Kidney (tissue), 14 donors: ENCODE measurements around the gene DENND1B. TPM values are rescaled to one million over a fixed set of nuclear protein-coding genes. Genes with fewer than 3 reads are reported as not detected.

Experiments
- DNase-seq, 5 donors: peaks; one replicate each; pipeline ENCODE4 v3.0.0-alpha.2; 2013 to 2020
- FAIRE-seq: peaks from 2 replicates; lab custom pipeline; 2012; peaks lifted over from hg19 to GRCh38; lab: Jason Lieb, UNC
- H3K27ac ChIP-seq, 2 donors: one replicate each; pipeline ENCODE4 v1.7.0; 2013; ENCODE audit warnings: low read depth in 2 of 2, low read length in 2 of 2, inconsistent platforms in 1 of 2
- H3K27me3 ChIP-seq: one replicate; pipeline ENCODE4 v1.7.1; 2013; ENCODE audit warnings: low read length, inconsistent platforms; ENCODE audit not compliant: control insufficient read depth, insufficient read depth
- H3K36me3 ChIP-seq, 3 donors: one replicate each; pipeline versions ENCODE4 v1.7.0 to v1.7.1; 2013; ENCODE audit warnings: low read length in 3 of 3, control low read depth in 1 of 3, inconsistent platforms in 1 of 3; ENCODE audit not compliant: insufficient read depth in 3 of 3, control insufficient read depth in 2 of 3
- H3K4me1 ChIP-seq, 3 donors: one replicate each; pipeline versions ENCODE4 v1.7.0 to v1.7.1; 2013; ENCODE audit warnings: low read length in 3 of 3, inconsistent platforms in 1 of 3, low read depth in 1 of 3; ENCODE audit not compliant: control insufficient read depth in 2 of 3, insufficient read depth in 2 of 3
- H3K4me3 ChIP-seq, 3 donors: one replicate each; pipeline versions ENCODE4 v1.7.0 to v1.8.1; 2013; ENCODE audit warnings: low read length in 3 of 3, control low read depth in 1 of 3, inconsistent platforms in 1 of 3
- H3K9ac ChIP-seq, 3 donors: one replicate each; pipeline versions ENCODE4 v1.7.0 to v1.7.1; 2013; ENCODE audit warnings: low read length in 3 of 3, control low read depth in 1 of 3, inconsistent platforms in 1 of 3
- H3K9me3 ChIP-seq, 3 donors: one replicate each; pipeline versions ENCODE4 v1.7.0 to v1.7.1; 2013; ENCODE audit warnings: low read length in 3 of 3, control low read depth in 1 of 3, inconsistent platforms in 1 of 3; ENCODE audit not compliant: control insufficient read depth in 2 of 3, insufficient read depth in 1 of 3
- CTCF ChIP-seq: IDR thresholded peaks from 3 replicates; pipeline ENCODE4 v1.5.1; 2012; ENCODE audit warnings: mild to moderate bottlenecking, moderate library complexity, borderline replicate concordance; ENCODE audit not compliant: insufficient read depth; ENCODE audit errors: extremely low read depth
- intact Hi-C: fragments of 100-400 bp; cut with DNase I; formaldehyde crosslinking; loops from one replicate; pipeline ENCODE4 v1.11.1; 2022
- polyA plus RNA-seq: library from polyadenylated mRNA; stranded (reverse); fragments of 350-450 nt; fragmentation: Illumina TruSeq; extraction: RNeasy Lipid Tissue Mini Kit (QIAGEN cat#74804); gene quantifications from one replicate; pipeline ENCODE4 v1.2.3, GENCODE V29; 2014; ENCODE audit warnings: low read depth, low replicate concordance; ENCODE audit not compliant: insufficient read depth
- total RNA-seq: library from RNA; stranded (reverse); fragmentation: NEBNext Ultra II Directional; extraction: Animal tissue kit (Norgen Biotek cat#: 25700); gene quantifications from one replicate; pipeline ENCODE4 v1.2.1, GENCODE V29; 2021
- donor health status: control.
- donor health status: control.
- donor health status: control.
- donor health status: control.
- donor health status: control.
- donor health status: DM: yes; HTN: yes; CAD: no.
- donor health status: Normal renal cell carcinoma (clear cell type).

DENND1B gene
- total and polyA plus RNA-seq, 2 donors from 2014 or later, result 3.1 to 20.6 TPM

DNA sequence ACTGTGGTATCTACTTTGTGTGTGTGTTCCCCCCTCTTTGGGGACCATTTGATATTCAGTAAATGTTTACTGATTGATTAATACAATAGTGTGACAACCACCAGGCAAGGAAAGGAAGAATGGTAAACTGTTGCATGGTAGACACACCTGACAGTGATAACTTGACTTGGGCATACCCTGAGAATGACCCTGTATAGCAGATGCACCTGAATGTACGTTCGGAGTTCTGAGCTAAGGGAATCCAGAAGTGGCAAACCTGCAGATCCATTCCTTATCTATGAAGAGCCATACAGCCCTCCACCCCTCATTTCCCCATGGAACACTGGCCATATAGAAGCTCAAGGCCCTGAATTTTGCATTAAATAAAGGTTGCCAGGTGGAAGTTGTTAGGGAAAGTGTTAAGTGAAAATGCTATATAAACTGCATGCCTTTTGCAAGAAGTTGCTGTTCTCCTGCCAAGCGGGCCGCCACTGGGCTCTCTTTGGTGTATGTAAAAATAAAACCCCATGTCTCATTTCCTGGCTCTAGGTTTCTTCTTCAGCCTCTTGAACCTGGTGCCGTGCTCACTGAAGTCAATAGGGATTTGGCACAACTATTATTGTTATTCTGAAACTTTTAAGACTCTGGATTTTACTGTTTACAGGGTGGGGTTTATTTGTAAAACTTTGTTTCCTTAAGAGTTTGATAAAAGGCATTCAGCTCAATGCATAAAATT lies 32.6 kb upstream of the DENND1B start:
- H3K27me3 ChIP-seq, result no peaks in the 10 kb centered on the region
- FAIRE-seq (no peak), DNase-seq (no peak)
- H3K9ac ChIP-seq, result no peak overlapping the region
- intact Hi-C loops, result no loop called here
- no peaks in the 10 kb centered on the region for H3K36me3 ChIP-seq
- no peak for TF ChIP-seq CTCF
- no peaks in the 10 kb centered on the region for H3K9me3 ChIP-seq
- no peak overlapping the region for H3K4me3 ChIP-seq
- no peaks in the 10 kb centered on the region for H3K4me1 ChIP-seq
- no peak overlapping the region for H3K27ac ChIP-seq

DNA sequence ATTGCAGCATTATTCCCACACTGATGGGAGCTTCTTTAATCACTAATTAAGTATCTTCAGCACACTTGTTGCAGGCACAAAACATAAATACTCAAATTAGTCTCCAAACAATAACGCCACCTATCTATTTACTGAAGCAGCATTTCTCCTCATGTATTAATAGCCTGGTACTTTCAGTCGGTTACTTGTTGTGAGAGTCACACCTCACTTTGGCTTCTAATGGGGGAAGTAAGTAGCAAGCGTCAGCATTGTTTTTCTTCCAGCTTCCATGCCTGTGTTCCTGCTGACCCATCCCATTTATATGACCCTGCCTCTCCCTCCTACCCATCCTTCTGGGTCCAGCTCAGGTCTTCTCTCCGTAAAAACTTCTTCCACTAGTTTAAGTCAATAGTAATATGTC lies 31.9 kb upstream of the DENND1B start:
- no peak overlapping the region for H3K4me3 ChIP-seq
- no peak for TF ChIP-seq CTCF
- no peak overlapping the region for H3K9ac ChIP-seq
- H3K4me1 ChIP-seq, result no peaks in the 10 kb centered on the region
- H3K9me3 ChIP-seq, result no peaks in the 10 kb centered on the region
- H3K36me3 ChIP-seq, result no peaks in the 10 kb centered on the region
- no peaks in the 10 kb centered on the region for H3K27me3 ChIP-seq
- H3K27ac ChIP-seq, result no peak overlapping the region
- intact Hi-C loops, result no loop called here
- FAIRE-seq, result no peak
- no peak for DNase-seq

DNA sequence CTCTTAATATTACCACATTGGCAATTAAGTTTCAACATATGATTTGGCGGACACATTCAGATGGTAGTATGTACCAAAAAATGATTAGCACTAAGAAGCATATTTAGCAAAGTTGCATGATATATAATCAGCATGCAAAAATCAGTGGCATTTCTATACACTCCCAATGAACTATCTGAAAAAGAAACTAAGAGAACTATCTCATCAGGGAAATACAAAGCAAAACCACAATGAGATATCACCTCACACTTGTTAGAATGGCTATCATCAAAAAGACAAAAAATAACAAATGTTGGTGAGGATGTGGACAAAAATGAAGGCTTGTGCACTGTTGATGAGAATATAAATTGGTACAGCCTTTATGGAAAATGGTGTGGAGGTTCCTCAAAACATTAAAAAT lies 31.4 kb upstream of the DENND1B start:
- Histone ChIP-seq H3K4me1 (no peaks in the 10 kb centered on the region), H3K9ac (no peak overlapping the region), H3K27ac (no peak overlapping the region), H3K36me3 (no peaks in the 10 kb centered on the region), H3K4me3 (no peak overlapping the region), H3K27me3 (no peaks in the 10 kb centered on the region), H3K9me3 (no peaks in the 10 kb centered on the region)
- no peak for TF ChIP-seq CTCF
- DNase-seq (no peak), FAIRE-seq (no peak)
- intact Hi-C loops, result no loop called here
